ENCODE data around the gene TRABD2B.

DNA sequence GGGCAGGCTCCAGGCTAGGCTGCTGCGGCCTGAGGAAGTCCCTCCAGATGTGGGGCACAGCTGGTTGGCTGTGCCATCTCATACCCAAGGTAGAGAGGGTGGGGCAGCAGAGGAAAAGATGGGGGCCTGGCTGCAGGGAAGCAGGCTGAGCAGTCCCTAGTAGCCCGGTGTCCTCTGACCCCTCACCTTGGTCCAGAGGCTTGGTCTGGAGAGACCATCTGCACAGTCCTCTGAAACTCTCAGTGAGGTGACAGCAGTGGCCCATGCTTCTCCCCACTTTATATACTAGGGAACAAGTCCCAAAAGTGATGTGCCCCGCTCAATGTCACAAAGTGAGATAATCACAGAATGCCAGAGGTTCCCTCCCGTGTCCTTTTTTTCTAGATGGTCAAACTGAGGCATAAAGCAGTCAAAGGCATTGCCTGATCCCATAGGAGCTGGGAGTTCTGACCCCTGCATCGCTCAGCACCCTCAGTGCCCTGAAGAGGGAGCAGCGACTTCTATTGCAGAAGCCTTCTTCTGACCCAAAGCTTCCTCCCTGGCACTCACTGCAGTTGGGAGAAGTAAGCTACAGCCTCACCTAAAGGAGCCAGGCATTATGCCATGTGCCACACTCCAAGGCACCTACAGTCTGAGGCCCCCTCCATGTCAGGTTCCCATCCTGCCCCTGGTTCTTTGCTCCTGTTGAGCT lies 45.5 kb downstream of the TRABD2B start:
- no peak for TF ChIP-seq RAD21 (IDR thresholded peaks at IDR 0.05; ENCODE audit: low read depth)
- TF ChIP-seq EP300 (IDR thresholded peaks at IDR 0.05; ENCODE audit: borderline replicate concordance) = no peak
- TF ChIP-seq TEAD4 (IDR thresholded peaks at IDR 0.05) = no peak
- TF ChIP-seq, protein P1, sequence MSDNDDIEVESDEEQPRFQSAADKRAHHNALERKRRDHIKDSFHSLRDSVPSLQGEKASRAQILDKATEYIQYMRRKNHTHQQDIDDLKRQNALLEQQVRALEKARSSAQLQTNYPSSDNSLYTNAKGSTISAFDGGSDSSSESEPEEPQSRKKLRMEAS (IDR thresholded peaks at IDR 0.05) = no peak
- TF ChIP-seq, protein P2, sequence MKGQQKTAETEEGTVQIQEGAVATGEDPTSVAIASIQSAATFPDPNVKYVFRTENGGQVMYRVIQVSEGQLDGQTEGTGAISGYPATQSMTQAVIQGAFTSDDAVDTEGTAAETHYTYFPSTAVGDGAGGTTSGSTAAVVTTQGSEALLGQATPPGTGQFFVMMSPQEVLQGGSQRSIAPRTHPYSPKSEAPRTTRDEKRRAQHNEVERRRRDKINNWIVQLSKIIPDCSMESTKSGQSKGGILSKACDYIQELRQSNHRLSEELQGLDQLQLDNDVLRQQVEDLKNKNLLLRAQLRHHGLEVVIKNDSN (IDR thresholded peaks at IDR 0.05) = no peak
- no peak for TF ChIP-seq TAF1 (IDR thresholded peaks at IDR 0.05; ENCODE audit: low read depth)
